ENCODE measurements around the gene GZMA.
"Not testable (repeated sequence)": the region's sequence is repeated elsewhere in the genome, so short reads cannot be mapped to it uniquely, and the experiment has no call there.

The GZMA gene

DNA sequence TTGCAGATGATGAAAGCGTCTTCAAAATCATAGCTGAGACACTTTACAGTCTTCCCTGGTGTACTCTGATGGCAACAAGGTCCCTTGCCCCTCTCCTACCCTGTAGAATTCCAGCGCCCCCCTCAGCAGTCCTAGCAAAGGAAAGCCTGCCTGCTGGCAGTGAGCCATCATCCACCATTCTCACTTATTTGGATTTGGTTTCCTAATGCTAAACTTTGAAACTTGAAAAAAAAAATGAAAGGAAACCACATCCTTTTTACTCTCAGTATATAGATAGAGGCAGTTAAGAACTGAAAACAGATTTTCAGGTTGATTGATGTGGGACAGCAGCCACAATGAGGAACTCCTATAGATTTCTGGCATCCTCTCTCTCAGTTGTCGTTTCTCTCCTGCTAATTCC, at the start of gene GZMA:
GZMA (plus strand) TSS at position 299 of the 400 bp plus-strand sequence; CDS start at position 336, 37 bp downstream.
- no peak within 1 kb of the TSS for H3K4me3 ChIP-seq (ENCODE audit: low read depth, low read length)

DNA sequence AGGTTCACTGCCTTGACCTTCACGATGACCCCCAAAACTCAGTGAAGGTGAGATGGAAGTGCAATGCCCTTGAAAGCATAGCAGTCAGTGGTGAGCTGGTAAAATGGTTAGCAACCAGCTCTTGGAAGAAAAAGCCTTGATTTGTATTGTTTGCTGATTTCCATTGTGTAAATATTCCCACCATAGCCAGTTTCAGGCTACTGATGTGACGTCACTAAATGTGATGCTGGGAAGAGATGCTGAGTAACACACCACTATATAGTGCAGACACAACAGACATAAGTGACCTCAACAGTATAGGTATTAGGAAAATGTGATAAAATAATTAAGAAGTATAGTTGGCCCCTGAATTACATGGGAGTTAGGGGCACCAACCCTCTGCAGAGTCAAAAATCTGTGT, 47.3 kb upstream of the GZMA start:
- no peak overlapping the region for H3K4me3 ChIP-seq (ENCODE audit: low read depth, low read length)

DNA sequence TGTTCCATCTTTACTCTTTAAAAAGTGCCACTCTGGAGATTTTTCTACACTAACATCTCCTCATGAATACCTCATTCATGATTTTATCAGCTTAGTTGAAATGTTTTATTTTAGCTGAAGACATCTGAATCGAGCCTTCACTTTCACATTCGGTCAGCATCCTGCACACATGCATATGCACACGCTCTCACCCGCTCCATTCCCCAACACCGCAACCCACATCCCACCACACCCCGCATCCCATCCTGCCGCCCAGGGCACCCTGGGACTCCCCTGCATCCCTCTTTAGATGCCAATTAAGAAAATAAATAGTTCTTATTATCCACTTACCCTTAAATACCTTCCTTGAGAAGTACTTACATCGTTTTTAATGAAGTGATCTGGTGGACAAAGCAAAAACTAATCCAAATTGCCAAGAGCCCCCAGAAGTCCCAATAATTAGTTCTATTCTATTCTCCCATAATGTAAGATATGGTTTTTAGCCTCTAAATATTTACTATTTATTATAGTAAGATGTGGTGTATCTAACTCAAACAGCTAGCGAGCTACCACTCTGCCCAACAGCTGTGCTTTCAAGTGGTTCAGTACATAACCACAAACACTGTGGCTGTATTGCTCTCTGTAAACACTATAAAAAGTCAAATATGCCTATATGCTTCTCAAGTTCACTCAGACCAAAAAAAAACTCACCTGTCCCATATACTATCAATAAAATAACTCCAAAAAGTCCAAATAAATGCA, 40.2 kb upstream of the GZMA start:
- H3K4me3 ChIP-seq (ENCODE audit: low read depth, low read length) = no peak overlapping the region

DNA sequence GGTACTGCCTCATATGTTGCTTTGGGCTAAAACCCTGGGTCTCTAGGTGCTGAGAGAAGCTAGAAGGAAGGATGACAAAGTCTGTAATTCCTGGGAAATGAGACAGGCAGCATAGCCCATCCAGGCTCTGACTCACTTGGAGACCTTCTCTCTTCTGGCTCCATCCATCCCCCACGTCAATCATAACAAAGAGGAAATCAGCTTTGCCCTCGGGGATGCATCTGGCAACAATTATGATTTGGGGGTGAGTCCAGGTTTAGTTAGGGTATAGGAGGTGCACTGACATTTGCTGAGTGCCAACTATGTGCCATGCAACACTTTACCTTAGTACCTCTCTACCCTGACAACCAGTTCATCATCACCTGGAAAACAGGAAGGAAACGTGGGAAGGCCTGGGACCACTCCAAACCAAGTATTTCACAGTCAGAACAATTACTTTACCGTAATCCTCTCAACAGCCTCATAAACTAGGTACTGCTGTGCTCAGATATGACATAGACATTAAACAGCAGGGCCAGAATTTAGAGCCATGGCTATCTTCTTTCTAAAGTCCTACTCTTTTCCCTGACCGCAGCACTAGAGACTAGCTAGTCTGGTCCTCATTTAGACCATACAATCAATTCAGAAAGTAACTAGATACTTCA, 39.1 kb upstream of the GZMA start:
- H3K4me3 ChIP-seq (ENCODE audit: low read depth, low read length) = no peak overlapping the region

DNA sequence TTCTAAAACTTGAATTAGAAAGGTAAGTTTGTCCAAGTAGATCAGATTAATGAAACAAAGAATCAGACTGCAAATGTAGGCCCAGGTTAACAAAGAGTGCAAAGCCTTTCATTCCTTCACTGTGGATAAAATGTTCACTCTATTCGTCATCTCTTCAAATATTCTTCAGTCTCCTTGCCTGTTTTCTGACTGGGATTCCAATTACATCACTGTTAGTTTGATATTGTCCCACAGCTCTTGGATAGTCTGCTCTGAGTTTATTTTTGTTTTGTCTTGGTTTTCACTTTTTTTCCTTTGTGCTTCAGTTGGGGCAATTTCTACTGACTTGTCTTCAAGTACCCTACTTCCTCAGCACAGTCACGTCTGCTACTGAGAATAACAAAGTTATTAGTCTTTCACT, 38.5 kb upstream of the GZMA start:
- H3K4me3 ChIP-seq (ENCODE audit: low read depth, low read length) = no peak overlapping the region

DNA sequence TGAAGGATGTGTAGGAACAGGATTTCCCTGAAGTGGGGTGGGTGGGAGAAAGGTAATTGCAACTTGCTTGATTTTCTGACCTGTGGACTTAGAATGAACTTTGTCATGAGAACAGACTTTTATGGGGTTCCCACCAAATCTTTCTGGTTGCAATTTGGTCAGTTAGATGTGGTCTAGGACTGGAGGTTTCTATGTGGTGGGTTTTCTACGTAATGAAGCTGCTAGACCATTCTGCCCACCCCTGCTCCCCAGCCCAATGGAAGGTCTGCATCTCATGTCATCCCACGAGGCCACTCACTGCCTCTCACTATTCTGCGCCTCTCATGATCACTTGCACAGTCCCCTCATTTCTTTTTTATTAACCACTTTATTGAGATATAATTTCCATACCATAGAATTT, 37.9 kb upstream of the GZMA start:
- no peak overlapping the region for H3K4me3 ChIP-seq (ENCODE audit: low read depth, low read length)

DNA sequence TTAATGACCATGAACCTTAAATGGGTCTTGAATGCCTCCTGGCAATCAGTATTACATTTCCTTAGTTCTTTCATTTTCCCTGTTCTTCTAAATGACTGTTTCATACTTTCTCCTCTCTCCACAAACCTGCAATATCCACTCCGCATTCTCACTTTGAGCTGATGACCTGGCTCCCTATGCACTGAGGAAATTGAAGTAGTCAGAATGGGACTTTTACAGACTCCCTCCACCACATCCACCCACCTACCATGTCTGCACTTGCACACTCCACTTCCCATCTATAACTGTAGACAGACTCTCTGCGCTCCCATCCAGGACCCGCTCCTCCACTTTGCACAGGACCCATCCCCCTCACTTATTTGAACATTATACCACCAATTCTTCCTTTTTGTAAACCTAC, 36.2 kb upstream of the GZMA start:
- no peak overlapping the region for H3K4me3 ChIP-seq (ENCODE audit: low read depth, low read length)

DNA sequence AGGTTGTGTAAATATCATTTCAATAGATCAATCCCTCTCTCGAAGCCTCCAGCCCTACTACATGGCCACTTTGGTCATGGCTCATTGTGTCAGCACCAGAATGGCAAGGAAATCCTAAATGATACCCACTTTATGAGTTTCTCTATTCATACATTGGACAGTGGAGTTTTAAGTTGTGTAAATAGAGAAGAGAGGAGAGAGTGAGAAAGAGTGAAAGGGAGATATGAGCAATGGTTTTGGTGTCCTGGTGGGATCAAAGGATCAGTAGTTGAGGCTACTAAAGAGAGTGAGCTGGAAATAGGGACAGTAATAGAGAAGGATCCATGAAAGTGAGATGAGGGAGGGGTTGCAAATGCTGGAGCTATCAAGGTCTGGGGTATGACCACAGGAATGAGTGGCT, 31.5 kb upstream of the GZMA start:
- no peak overlapping the region for H3K4me3 ChIP-seq (ENCODE audit: low read depth, low read length)

DNA sequence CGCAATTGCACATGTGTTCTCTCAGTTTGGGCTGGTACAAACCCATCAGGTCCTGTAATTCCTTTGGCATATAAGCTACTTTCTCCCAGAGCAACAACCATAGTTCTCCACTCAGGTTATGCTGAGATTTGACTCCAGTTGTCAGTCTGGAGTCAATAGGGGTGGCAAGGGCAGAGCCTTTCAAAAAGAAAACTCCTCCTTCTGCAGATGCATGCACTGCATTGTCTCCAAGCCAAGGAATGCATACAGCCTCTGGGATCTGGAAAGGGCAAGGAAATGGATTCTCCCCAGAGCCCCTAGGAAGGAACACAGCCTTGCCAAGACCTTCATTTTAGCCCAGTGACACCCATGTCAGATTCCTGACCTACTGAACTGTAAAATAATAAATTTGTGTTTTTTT, 31.0 kb upstream of the GZMA start:
- no peak overlapping the region for H3K4me3 ChIP-seq (ENCODE audit: low read depth, low read length)

DNA sequence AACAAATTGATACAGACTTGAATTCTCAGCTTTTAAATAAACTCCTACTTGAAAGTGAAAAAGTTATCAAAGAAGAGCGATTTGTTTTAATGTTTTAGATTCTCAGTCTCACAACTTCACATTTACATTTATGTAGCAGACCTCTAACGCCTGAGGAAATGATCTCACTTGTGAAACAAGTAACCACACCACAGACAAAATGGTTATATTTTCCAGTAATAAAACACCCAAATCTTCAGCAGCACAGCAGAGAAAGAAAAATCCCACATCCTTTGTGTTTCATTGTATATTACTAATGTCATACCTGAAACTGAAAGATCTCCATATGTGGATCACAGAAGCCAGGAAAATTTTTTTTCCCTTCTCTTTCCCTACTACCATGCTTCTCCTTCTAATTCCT, 29.8 kb upstream of the GZMA start:
- H3K4me3 ChIP-seq (ENCODE audit: low read depth, low read length) = no peak overlapping the region

DNA sequence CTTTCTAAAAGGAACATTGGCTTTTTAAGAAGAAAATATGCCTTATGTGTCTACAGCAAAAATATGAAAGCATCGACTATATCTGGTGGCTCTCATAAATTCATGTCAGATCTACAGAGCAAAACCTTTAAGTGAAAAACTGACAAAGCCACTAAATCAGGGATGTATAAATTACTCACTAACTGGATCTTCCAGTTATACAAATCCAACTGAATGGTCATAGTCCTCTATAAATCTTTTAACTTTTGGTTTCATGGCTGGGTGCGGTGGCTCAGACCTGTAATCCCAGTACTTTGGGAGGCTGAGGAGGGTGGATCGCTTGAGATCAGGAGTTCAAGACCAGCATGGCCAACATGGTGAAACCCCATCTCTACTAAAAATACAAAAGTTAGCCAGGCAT, 29.2 kb upstream of the GZMA start:
- no peak overlapping the region for H3K4me3 ChIP-seq (ENCODE audit: low read depth, low read length)

DNA sequence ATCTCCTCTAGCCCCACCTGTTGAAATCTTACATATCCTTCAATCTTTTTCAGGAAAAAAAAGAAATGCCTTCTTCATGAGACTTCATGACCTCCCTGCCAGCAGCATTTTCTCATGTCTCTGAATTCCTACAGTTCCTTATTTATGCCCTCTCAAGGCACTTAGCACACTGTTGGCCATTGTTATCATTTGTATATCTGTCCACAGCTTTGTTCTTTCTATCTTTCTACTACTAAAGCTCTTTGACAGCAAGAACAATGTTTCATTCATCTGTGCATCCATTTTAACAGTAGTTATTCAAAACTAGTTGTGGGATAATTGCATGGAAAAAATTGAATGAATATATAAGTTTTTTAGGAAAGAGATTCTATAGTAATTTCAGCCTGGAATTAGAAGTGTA, 20.9 kb upstream of the GZMA start:
- H3K4me3 ChIP-seq (ENCODE audit: low read depth, low read length) = no peak overlapping the region

DNA sequence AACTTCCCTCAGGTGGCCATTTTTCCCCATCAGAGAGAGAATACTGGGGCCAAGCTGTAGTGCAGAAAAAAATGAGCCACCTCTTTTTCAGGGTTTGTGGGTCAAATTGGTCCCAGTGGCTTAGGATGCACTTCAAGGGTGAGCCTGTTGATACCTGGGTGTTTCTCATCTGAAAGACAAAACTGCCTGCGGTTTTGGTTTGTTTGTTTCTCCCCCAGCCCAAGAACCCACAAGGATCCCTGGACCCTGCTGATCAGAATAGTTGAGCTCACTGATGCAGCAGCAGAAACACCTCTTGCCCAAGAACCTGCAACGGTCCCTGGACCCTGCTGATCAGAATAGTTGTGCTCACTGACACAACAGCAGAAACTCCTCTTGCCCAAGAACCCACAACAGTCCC, 13.1 kb upstream of the GZMA start:
- H3K4me3 ChIP-seq (ENCODE audit: low read depth, low read length) = not testable (repeated sequence)

DNA sequence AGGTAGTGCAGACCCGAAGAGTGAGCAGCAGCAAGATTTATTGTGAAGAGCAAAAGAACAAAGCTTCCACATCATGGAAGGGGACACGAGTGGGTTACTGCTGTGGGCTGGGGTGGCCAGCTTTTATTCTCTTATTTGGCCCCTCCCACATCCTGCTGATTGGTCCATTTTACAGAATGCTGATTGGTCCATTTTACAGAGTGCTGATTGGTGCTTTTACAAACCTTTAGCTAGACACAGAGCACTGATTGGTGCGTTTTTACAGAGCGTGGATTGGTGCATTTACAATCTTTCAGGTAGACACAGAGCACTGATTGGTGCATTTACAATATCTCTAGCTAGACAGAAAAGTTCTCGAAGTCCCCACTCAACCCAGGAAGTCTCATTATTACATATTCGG, 11.4 kb upstream of the GZMA start:
- H3K4me3 ChIP-seq (ENCODE audit: low read depth, low read length) = not testable (repeated sequence)

DNA sequence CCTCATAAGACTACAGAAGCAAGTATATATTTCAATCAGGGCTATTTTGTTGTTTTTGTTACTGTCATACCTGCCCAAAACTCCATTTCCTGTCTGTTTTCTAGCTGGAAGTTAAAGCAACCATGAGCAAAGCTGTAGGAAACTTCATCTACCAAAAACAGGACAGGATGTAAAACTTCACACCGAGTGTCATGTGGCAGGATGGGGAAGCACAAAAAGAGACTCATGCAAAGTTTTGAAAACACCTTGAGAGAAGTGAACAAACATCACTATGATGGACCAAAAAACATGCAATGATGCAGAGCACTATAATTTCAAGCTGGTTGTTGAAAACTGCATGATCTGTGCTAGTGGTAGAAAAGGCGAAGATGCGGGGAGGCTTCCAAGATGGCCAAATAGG, 6.3 kb upstream of the GZMA start:
- H3K4me3 ChIP-seq (ENCODE audit: low read depth, low read length) = no peak overlapping the region

DNA sequence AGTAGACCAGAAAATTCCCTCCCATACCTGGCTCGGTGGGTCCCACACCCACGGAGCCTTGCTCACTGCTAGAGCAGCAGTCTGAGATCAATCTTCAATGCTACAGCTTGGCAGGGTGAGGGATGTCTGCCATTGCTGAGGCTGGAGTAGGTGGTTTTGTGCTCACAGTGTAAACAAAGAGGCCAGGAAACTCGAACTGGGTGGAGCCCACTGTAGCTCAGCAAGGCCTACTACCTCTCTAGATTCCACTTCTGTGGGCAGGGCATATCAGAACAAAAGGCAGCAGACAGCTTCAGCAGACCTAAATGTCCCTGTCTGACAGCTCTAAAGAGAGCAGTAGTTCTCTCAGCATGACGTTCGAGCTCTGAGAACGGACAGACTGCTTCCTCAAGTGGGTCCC, 5.6 kb upstream of the GZMA start:
- H3K4me3 ChIP-seq (ENCODE audit: low read depth, low read length) = no peak overlapping the region

DNA sequence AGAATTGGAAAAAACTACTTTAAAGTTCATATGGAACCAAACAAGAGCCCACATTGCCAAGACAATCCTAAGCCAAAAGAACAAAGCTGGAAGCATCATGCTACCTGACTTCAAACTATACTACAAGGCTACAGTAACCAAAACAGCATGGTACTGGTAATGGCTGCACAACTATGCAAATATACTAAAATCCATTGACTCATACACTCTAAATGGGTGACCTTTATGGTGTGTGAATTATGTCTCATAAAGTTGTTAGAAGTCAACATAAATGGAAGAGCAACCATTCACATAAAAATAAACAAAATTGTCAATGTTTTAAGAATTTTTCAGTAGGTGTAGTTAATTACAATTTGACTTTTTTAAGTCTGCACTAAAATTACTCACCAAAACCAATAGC, 1.3 kb upstream of the GZMA start:
- not testable (repeated sequence) for H3K4me3 ChIP-seq (ENCODE audit: low read depth, low read length)

DNA sequence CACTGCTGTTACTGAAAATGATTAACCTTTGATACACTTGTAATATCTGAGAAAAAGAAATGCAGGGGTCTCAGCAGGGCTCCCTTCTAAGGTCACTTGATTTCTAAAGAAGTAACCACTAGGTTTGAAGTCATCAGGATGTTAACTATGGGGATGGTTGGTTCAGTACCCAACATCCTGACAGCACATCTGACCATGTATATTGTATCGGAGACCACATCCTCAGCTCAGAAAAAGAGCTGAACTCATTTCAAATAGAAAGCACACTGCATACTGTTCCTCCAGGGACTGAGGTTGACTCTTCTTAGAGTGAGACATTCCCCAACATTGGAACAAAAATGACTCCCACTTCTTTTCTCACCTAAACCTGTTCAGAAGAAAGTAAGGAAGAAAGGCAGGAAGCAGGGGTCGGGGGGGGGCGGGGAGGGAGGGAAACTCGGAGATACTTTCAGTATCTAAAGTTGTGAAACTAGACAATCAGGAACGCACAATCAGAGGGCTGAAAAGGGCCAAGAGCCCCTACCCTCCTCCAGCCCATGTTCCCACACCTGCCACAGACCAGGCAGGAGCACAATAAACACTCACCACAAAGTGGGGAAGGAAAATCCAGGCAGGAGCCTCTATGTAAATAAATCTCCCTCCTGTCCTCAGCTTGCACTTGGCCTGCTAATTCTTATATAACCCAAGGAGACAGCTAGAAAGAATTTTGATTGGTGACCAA, 730 bp upstream of the GZMA start:
- H3K4me3 ChIP-seq (ENCODE audit: low read depth, low read length) = no peak overlapping the region

DNA sequence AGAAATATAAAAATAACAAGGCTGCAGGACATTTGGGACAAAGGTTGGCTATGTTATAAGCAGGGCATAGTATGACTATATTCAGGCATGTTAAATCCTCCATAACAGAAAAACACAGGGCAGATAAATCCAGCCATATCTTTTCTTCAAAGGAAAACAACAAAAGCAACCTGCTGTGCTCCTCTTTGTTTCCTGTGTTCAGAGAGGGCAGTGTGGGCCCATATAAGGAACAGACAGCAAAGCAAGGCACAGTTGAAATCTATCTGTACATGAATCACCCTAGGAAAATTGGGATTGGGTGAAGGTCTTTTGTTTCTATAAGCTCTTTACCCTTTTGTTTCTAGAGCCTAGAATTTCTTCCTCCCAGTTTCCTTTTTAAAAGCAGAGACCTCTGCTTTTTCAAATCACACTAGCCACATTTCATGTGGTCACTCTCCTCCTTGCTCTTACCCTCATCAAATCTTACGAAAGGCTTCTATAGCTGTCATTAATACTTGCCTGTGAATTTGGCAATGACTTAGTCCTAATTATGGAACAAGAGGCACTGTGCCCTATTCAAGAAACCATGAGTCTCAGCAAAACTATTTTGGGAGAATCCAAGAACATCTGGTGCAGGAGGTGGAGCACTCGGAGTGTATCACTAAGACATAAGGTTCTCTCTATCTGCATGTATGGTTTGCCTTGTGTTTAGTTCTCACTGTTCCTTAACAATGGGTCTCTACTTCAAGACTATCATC, 1.8 kb downstream of the GZMA start:
- no peak overlapping the region for H3K4me3 ChIP-seq (ENCODE audit: low read depth, low read length)

DNA sequence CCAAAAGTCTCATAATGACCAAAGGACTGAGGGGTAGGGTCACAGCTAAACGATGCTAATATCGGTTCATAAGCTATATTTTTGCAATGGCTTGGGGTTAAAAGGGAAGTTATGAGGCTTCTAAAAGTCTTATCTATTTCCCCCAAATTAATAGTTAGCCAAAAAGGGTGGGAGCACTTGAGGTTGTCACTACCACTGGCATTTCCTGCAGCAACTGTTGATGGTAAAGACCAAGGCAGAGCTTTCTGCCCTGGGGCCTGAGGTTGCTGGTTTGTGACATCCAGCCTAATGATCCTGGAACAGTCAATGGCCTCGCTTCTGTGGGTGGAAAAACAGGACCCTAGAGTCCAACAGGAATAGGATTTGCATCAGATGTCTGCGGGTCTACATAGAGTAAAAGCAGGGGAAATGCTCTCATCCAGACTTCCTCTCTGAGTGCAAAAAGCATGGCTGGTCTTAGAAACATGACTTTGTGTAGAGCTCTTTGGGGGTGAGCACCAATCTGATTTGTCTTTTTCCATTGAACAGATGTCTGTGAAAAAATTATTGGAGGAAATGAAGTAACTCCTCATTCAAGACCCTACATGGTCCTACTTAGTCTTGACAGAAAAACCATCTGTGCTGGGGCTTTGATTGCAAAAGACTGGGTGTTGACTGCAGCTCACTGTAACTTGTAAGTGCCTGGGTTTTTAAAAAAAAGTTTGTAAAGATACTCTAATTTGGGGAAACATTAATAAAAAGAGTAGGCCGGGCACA, 2.7 kb downstream of the GZMA start:
- no peak overlapping the region for H3K4me3 ChIP-seq (ENCODE audit: low read depth, low read length)

DNA sequence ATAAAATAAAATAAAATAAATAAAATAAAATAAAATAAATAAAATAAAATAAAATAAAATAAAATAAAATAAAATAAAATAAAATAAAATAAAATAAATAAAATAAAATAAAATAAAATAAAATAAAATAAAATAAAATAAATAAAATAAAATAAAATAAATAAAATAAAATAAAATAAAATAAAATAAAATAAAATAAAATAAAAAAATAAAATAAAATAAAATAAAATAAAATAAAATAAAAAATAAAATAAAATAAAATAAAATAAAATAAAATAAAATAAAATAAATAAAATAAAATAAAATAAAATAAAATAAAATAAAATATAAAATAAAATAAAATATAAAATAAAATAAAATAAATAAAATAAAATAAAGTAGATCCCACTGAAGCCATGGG, 3.5 kb downstream of the GZMA start:
- H3K4me3 ChIP-seq (ENCODE audit: low read depth, low read length) = not testable (repeated sequence)
